A549 (cell line): ENCODE measurements around the gene ADCY7. TPM values are rescaled to one million over a fixed set of nuclear protein-coding genes. Genes with fewer than 3 reads are reported as not detected.

Experiments
- ATAC-seq, 2 experiments: fragments of 200-7000 bp in 1 of 2; fragments of >200 bp in 1 of 2; cut with Nextera tagmentation in 1 of 2; cut with Tn5 transposase in 1 of 2; 3 replicates each; pipeline versions ENCODE4 v1.8.0 to v1.9.1; 2018 to 2020; ENCODE audit warnings: mild to moderate bottlenecking in 1 of 2, moderate library complexity in 1 of 2
- CTCF ChIA-PET: fragments of 300-600 bp; sonication (Branson Sonifier 250); formaldehyde crosslinking; extraction: SDS; loops from one replicate; lab custom pipeline; 2021; ENCODE audit warnings: antibody characterized with exemption, inconsistent platforms; lab: Yijun Ruan, JAX
- POLR2A ChIA-PET: fragments of 350-600 bp; formaldehyde crosslinking; extraction: SDS; loops from one replicate; lab custom pipeline; 2021; ENCODE audit warnings: antibody characterized with exemption, inconsistent platforms; lab: Yijun Ruan, JAX
- DNase-seq, 2 experiments: peaks; one replicate each; pipeline versions ENCODE4 v3.0.0 to v3.0.0-alpha.2; 2011 to 2016; ENCODE audit warnings: low read depth in 1 of 2, low spot score in 1 of 2
- FAIRE-seq: peaks from 2 replicates; lab custom pipeline; 2011; peaks lifted over from hg19 to GRCh38; lab: Jason Lieb, UNC
- H3K27ac ChIP-seq, 2 experiments: fragments of >200 bp; sonication (Bioruptor Twin); formaldehyde crosslinking; 3 replicates each; pipeline ENCODE4 v1.5.1; 2016 to 2017
- H3K4me1 ChIP-seq: fragments of >200 bp; sonication (Bioruptor Twin); formaldehyde crosslinking; 3 replicates; pipeline ENCODE4 v1.6.1; 2016
- H3K4me2 ChIP-seq: fragments of >200 bp; sonication (Bioruptor Twin); formaldehyde crosslinking; 3 replicates; pipeline ENCODE4 v1.6.1; 2016
- H3K4me3 ChIP-seq: fragments of >200 bp; sonication (Bioruptor Twin); formaldehyde crosslinking; 3 replicates; pipeline ENCODE4 v1.5.1; 2016
- H3K9me3 ChIP-seq: fragments of >200 bp; sonication (Bioruptor Twin); formaldehyde crosslinking; 3 replicates; pipeline ENCODE4 v1.6.1; 2016
- BHLHE40 ChIP-seq: IDR thresholded peaks from 2 replicates; pipeline ENCODE4 v1.6.1; 2012; ENCODE audit warnings: low read depth, low read length, inconsistent platforms
- CEBPB ChIP-seq, 2 experiments: fragments of >200 bp in 1 of 2; sonication (Bioruptor Twin) in 1 of 2; formaldehyde crosslinking in 1 of 2; IDR thresholded peaks; 2 replicates each; pipeline ENCODE4 v1.6.1; 2012 to 2016
- CTCF ChIP-seq: fragments of >200 bp; sonication (Bioruptor Twin); formaldehyde crosslinking; IDR thresholded peaks from 3 replicates; pipeline ENCODE4 v1.5.1; 2016
- ELK1 ChIP-seq: fragments of 150-350 bp; IDR thresholded peaks from 2 replicates; pipeline ENCODE4 v1.6.1; 2014; ENCODE audit warnings: low read depth, mild to moderate bottlenecking, low read length
- FOSB ChIP-seq: fragments of 250-450 bp; sonication (Bioruptor Pico); IDR thresholded peaks from 2 replicates; pipeline ENCODE4 v1.5.0; 2020; ENCODE audit warnings: mild to moderate bottlenecking, moderate library complexity
- FOSL2 ChIP-seq, 2 experiments: fragments of 450-650 bp in 1 of 2; fragments of >200 bp in 1 of 2; sonication (Bioruptor Twin) in 1 of 2; formaldehyde crosslinking; IDR thresholded peaks; 2 replicates each; pipeline versions ENCODE4 v1.5.0 to v1.6.1; 2016 to 2020; ENCODE audit warnings: mild to moderate bottlenecking in 1 of 2, moderate library complexity in 1 of 2
- FOXS1 ChIP-seq: fragments of 250-450 bp; sonication (Bioruptor Pico); IDR thresholded peaks from 2 replicates; pipeline ENCODE4 v1.5.0; 2020; ENCODE audit warnings: mild to moderate bottlenecking, moderate library complexity
- HEYL ChIP-seq: fragments of 250-450 bp; sonication (Bioruptor Pico); IDR thresholded peaks from 2 replicates; pipeline ENCODE4 v1.8.0; 2021; ENCODE audit warnings: mild to moderate bottlenecking, moderate library complexity
- JUNB ChIP-seq: fragments of >200 bp; sonication (Bioruptor Twin); formaldehyde crosslinking; IDR thresholded peaks from 2 replicates; pipeline ENCODE4 v1.6.1; 2016
- MAZ ChIP-seq: fragments of 150-350 bp; IDR thresholded peaks from 2 replicates; pipeline ENCODE4 v1.6.1; 2014; ENCODE audit warnings: antibody characterized with exemption, low read depth, low read length, borderline replicate concordance
- MYC ChIP-seq: IDR thresholded peaks from 2 replicates; pipeline ENCODE4 v1.6.1; 2012; ENCODE audit warnings: mild to moderate bottlenecking, inconsistent platforms, low read length, improper control_type of control experiment, borderline replicate concordance
- NFE2L2 ChIP-seq: fragments of 150-350 bp; conservative IDR thresholded peaks from 2 replicates; pipeline ENCODE4 v1.6.1; 2014; ENCODE audit warnings: low read length
- NPAS2 ChIP-seq: fragments of 250-450 bp; sonication (Bioruptor Pico); IDR thresholded peaks from 2 replicates; pipeline ENCODE4 v1.8.0; 2022; ENCODE audit warnings: mild to moderate bottlenecking, moderate library complexity, borderline replicate concordance
- PHF8 ChIP-seq: fragments of 200-600 bp; sonication (generic); IDR thresholded peaks from 2 replicates; pipeline ENCODE4 v1.6.1; 2016; ENCODE audit warnings: low read depth, mild to moderate bottlenecking, antibody characterized with exemption, moderate library complexity, borderline replicate concordance
- POLR2A ChIP-seq: IDR thresholded peaks from 2 replicates; pipeline ENCODE4 v1.6.1; 2012; ENCODE audit warnings: mild to moderate bottlenecking, low read length
- RFX5 ChIP-seq: fragments of 450-650 bp; IDR thresholded peaks from 2 replicates; pipeline ENCODE4 v1.7.1; 2014; ENCODE audit warnings: antibody characterized with exemption, mild to moderate bottlenecking, moderate library complexity
- RNF2 ChIP-seq: fragments of 200-600 bp; sonication (generic); IDR thresholded peaks from 2 replicates; pipeline ENCODE4 v1.6.1; 2016; ENCODE audit warnings: low read depth, mild to moderate bottlenecking, antibody characterized with exemption, moderate library complexity, borderline replicate concordance
- SMC3 ChIP-seq: fragments of >200 bp; sonication (Bioruptor Twin); formaldehyde crosslinking; IDR thresholded peaks from 3 replicates; pipeline ENCODE4 v1.6.1; 2018; ENCODE audit warnings: inconsistent platforms
- SREBF2 ChIP-seq: fragments of 450-650 bp; IDR thresholded peaks from 2 replicates; pipeline ENCODE4 v1.6.1; 2014; ENCODE audit warnings: mild to moderate bottlenecking, moderate library complexity
- USF2 ChIP-seq: fragments of 450-650 bp; IDR thresholded peaks from 2 replicates; pipeline ENCODE4 v1.6.1; 2014; ENCODE audit warnings: antibody characterized with exemption
- ZNF302 ChIP-seq: fragments of 250-450 bp; sonication (Bioruptor Pico); IDR thresholded peaks from 2 replicates; pipeline ENCODE4 v1.9.0; 2021; ENCODE audit warnings: inconsistent platforms, mild to moderate bottlenecking, moderate library complexity
- WGBS: methylation state at CpG from one replicate; pipeline ENCODE4 v1.1.6; 2017; ENCODE audit errors: missing lambda C conversion rate; 5-methylcytosine and 5-hydroxymethylcytosine counted together
- polyA plus RNA-seq, 4 experiments: library from polyadenylated mRNA; depleted of rRNA in 3 of 4; stranded (reverse); fragments of >200 nt; fragmentation: RNase III in 1 of 4; extraction: RNeasy Plus Mini Kit Qiagen cat#74134 plus additional on column Dnase treatment in 1 of 4; gene quantifications; 2 replicates in 3 of 4; 3 replicates in 1 of 4; pipeline ENCODE4 v1.2.3, GENCODE V29; 2011 to 2017

Gene ADCY7
- polyA plus RNA-seq, 2 of the 4 experiments (the other 2 are of a cell fraction), result 10.5 to 18.7 TPM

- no peaks in the 10 kb centered on the region for H3K9me3 ChIP-seq
- FAIRE-seq (no peak), ATAC-seq (no peak), DNase-seq (no peak)
- H3K4me2 ChIP-seq, result no peak overlapping the region
- no peak overlapping the region for H3K27ac ChIP-seq
- no peak for TF ChIP-seq NPAS2
- no peak for TF ChIP-seq FOXS1
- no peak for TF ChIP-seq MYC
- no peak for TF ChIP-seq BHLHE40
- TF ChIP-seq MAZ, result no peak
- no peak for TF ChIP-seq FOSL2 (IDR thresholded peaks at IDR 0.05)
- no peak for TF ChIP-seq FOSL2 (CRISPR knock-in tag; IDR thresholded peaks at IDR 0.05)
- TF ChIP-seq POLR2A, result no peak
- no peak for TF ChIP-seq ZNF302 (CRISPR knock-in tag)
- TF ChIP-seq USF2, result no peak
- TF ChIP-seq SMC3, result no peak
- TF ChIP-seq ELK1, result no peak
- no peak for TF ChIP-seq RNF2
- no peak for TF ChIP-seq NFE2L2
- TF ChIP-seq HEYL, result no peak
- TF ChIP-seq CTCF, result no peak
- TF ChIP-seq PHF8, result no peak
- no peak for TF ChIP-seq CEBPB (IDR thresholded peaks at IDR 0.05)
- no peak for TF ChIP-seq JUNB
- POLR2A ChIA-PET, result no interaction called here
- H3K4me1 ChIP-seq, result peaks cover 4% of the 10 kb centered on the region; the same call in 1 of the 3 replicates
- WGBS, result 73% methylated on average over 3 of the region's 3 CpGs
- no peak overlapping the region for H3K4me3 ChIP-seq
- CTCF ChIA-PET, result no interaction called here
Measured at GRCh38 chr16:50288920-50289319, 22.6 kb downstream of the ADCY7 start.

GRCh38 chr16:50289950-50290764 lies 23.8 kb downstream of the ADCY7 start:
- 93% methylated on average over 26 of the region's 30 CpGs for WGBS
- TF ChIP-seq RFX5 (no peak), MAZ (no peak), FOSB (no peak), SREBF2 (no peak)
- no peak overlapping the region for H3K4me2 ChIP-seq
- FAIRE-seq, result no peak
- no peak for ATAC-seq
- no peaks in the 10 kb centered on the region for H3K4me1 ChIP-seq
- no peak overlapping the region for H3K4me3 ChIP-seq
- no peak overlapping the region for H3K27ac ChIP-seq
- H3K9me3 ChIP-seq, result no peaks in the 10 kb centered on the region
- DNase-seq, result no peak
- CTCF ChIA-PET, result interaction anchor here (0.6 to 1.4 kb wide), 2 partner anchors 64 to 72 kb away, joined by 3 to 5 read pairs; no protein-coding TSS in a partner anchor
- POLR2A ChIA-PET, result no interaction called here
